GM19238 (cell line): ENCODE data around the gene ERRFI1.
"Not testable (repeated sequence)": the region's sequence is repeated elsewhere in the genome, so short reads cannot be mapped to it uniquely, and the experiment has no call there.

Experiments used
- DNase-seq: peaks from one replicate; pipeline ENCODE4 v3.0.0; 2011; ENCODE audit warnings: low spot score; ENCODE audit not compliant: insufficient read length

The ERRFI1 gene, protein sequence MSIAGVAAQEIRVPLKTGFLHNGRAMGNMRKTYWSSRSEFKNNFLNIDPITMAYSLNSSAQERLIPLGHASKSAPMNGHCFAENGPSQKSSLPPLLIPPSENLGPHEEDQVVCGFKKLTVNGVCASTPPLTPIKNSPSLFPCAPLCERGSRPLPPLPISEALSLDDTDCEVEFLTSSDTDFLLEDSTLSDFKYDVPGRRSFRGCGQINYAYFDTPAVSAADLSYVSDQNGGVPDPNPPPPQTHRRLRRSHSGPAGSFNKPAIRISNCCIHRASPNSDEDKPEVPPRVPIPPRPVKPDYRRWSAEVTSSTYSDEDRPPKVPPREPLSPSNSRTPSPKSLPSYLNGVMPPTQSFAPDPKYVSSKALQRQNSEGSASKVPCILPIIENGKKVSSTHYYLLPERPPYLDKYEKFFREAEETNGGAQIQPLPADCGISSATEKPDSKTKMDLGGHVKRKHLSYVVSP

DNA sequence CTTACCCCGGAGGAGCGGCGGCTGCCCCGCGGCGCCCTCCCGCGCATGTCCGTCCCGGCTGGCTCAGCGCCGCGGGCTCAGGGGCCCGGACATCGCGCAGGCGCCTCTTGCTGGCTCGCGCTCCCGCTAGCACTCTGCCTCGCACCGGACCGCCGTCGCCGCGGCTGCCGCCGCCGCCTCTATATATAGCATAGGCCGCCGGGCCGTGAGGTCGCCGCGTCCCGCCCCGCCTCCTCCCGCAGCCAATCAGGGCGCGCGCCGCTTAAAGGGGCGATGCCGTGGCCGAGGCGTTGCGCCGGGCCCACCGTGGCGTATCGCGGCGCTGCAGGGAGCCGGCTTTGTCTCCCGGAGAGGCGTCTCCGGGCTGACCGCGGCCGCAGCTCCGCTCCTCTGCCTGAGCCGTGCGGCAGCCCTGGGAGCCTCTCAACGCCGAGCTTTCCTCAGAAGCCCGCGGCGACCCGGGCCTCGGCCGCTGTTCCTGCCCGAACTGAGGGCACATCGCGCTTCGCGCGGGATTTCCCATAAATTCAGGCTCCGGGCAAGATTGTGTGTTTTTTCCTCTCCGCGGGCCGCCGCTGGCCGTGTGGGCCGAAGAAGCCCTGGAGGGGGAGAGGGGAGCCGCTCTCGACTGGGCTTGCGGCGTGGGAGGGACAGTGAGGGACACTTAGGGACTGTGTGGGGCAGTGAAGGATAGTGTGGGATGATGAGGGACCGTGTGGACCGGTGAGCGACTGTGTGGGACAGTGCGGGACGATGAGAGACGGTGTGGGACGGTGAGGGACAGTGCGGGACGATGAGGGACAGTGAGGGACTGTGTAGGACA is at the start of gene ERRFI1:
TSS of gene ERRFI1 (minus strand) at position 157 of the 823 bp plus-strand sequence. CDS start 10,690 bp downstream, outside the sequence.
- DNase-seq = peak; percentile 86

DNA sequence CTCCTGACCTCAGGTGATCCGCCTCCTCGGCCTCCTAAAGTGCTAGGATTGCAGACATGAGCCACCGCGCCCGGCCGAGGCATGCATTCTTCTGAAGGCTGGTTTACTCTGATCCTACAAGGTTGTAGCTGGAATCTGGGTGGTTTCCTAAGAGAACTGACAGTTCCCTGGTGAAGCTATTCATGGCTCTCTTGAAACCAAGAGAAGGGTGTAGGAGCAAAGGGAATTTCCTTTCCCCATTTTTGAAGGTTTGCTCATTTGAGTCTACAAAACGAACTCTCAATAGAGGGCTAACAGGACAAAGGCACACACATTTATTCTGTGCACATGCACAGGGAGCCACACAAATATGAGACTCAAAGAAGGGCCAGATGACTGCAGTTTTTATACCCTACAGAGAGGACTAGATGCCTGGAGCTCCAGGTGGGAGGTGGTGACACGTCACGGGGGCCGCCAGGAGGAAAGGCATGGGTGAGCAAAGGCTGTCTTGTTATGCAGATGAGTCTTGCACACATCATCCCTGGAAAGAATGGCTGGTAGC is 49.5 kb upstream of the ERRFI1 start:
- no peak for DNase-seq

DNA sequence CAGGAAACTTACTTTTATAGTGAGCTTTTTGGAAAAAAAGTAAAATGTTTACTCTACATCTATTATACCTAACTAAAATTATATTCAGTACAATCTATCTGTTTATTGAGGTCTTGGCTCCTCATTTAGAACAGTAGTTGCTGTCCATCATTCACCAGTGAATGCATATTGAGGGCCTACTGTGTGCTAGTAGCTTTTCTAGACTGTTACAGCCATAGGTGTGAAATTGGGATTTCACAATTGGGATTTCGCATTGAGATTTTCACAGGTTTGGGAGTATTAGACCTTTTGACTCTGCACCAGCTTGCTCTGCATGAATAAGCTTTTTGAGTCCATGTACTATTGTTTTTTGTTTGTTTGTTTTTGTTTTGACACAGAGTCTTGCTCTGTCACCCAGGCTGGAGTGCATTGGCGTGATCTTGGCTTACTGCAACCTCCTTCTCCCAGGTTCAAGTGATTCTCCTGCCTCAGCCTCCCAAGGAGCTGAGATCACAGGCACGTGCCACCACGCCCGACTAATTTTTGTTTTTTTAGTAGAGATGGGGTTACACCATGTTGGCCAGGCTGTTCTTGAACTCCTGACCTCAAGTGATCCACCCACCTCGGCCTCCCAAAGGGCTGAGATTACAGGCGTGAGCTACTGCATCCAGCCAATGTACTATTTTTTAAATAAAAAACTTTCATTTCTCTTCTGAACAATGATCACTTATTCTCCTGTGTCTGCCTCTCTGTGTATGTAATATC is 47.2 kb upstream of the ERRFI1 start:
- no peak for DNase-seq

DNA sequence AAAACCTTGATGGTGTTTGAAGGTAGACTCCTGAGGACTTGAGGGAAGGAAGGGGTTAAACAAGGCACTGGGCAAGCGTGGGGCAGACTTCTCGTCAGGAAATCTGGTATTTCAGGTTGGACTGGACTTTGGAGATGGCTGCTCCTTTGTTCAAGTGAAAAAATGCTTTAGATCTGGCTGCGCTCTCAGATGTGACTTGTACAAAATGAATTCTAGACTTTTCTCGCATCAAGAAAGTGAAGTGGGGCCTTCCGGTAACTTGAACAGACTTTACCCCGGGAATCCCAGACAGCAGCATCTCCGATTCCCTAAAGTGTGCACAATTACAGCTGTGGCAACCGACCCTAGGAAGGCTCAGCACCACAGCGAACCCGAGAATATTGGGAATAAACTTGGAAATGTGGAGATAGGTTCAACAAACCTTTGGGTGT is 44.3 kb upstream of the ERRFI1 start:
- no peak for DNase-seq

DNA sequence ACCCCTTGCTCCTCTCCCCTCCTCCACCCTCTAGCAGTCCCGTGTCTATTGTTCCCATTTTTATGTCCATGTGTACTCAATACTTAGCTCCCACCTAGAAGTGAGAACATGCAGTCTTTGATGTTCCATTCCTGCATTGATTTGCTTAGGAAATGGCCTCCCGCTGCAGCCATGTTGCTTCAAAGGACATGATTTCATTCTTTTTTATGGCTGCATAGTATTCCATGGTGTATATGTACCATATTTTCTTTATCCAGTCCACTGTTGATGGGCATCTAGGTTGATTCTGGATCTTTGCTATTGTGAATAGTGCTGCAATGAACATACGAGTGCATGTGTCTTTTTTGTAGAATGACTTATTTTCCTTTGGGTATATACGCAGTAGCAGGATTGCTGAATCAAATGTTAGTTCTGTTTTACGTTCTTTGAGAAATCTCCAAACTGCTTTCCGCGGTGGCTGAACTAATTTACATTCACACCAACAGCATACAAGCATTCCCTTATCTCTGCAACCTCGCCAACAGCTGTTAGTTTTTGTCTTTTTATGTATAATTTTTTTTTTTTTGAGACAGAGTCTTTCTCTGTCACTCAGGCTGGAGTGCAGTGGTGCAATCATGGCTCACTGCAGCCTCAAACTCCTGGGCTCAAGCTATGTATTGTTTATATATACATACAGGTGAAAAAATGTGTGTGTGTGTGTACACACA is 43.7 kb upstream of the ERRFI1 start:
- not testable (repeated sequence) for DNase-seq

DNA sequence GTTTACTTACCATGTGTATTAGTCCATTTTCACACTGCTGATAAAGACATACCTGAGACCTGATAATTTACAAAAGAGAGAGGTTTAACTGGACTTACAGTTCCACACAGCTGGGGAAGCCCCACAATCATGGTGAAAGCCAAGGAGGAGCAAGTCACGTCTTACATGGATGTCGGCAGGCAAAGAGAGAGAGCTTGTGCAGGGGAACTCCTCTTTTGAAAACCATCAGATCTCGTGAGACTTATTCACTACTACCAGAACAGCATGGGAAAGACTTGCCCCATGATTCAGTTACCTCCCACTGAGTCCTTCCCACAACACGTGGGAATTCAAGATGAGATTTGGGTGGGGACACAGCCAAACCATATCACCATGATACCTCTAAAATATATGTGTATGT is 39.3 kb upstream of the ERRFI1 start:
- no peak for DNase-seq

DNA sequence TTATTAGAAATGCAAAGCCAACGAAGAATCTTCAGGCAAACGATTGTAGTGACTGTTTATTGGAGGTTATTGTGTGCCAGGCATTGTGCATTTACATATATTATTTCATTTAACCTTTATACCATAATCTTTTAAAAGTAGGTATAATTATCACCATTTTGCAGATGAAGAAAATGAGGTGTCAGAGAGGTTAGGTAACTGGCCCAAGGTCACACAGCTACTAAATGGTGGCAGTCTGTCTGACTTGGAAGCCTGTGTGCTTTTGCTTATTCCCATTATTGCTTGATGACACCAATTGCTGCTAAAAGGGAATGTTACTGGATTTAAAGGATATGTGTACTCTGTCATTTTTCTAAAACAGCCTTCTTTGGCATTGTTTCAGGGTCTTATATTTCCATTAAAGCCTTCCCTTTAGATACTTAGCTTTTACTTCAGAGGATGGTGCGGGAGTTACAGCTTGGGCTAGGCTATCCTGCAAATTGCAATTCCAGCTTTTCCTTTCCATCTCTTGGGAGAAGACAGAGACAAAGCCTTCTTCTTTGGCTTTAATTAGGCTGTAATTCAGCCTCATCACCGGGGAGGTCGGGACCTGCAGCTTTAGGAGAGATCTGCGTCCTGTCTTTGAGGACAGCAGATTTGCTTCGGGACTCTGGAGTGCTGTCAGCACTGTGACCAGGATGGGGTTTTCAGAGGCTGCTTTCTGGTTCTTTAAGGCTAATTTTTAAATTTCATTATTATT is 37.4 kb upstream of the ERRFI1 start:
- DNase-seq = no peak

DNA sequence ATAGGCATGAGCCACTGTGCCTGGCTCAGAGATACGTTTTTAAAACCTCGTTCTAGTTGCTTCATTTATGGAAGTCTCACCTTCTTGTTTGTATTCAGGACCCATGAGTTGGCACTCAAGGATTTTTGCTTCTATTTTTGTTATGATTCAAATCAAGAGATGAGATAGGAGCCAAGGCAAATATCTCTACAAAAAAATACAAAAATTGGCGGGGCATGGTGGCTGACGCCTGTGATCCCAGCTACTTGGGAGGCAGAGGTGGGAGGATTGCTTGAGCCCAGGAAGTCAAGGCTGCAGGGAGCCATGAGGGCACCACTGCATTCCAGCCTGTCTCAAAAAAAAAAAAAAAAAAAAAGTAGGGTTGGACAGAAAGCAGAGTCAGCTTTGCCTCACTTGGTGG is 36.8 kb upstream of the ERRFI1 start:
- no peak for DNase-seq

DNA sequence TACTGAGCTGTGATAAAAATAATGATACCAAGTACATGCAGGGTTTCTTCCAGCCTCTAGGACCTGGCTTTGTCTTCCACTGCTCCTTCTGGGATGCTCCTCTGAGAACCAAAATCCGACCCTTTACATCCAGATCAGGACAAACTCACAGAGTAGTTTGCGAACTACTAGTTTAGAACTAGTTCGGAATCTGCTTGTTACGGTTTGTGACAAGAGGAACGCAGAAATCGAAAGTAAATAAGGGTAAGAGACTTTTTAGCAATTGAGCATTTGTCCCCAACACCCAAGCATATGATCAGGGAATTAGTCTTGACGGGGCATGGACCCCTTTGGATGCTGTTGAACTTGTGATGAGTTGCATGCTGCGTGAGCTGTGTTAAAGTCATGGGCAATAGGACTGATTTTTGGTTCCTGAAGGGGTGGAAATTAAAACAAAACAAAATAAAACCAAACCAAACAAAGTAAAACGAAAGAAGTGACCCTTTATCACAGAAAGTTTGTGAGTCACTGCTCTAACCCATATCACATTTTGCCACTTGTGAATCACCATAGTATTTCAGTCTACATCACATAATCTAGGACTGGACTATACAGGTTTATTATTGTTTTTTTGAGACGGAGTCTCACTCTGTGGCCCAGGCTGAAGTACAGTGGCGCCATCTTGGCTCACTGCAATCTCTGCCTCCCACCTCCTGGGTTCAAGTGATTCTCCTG is 35.7 kb upstream of the ERRFI1 start:
- no peak for DNase-seq

DNA sequence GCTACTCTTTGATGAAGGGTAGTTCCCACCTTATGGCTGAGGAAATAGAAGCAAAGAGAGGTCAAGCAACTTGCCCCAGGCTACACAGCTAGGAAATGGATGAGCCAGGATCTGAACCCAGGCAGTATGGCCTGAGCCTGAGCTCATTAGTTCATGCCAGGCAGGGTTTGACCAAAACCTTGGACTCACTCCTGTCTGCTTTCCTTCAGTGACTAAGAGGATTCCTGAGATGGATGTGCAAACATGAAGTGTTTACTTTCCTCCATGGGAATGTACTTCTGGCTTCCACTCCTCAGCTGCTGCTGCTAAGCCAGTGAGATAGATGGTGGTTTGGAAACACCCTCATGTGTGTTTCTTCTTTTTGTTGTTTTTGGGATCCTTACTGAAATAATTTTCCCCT is 35.1 kb upstream of the ERRFI1 start:
- no peak for DNase-seq

DNA sequence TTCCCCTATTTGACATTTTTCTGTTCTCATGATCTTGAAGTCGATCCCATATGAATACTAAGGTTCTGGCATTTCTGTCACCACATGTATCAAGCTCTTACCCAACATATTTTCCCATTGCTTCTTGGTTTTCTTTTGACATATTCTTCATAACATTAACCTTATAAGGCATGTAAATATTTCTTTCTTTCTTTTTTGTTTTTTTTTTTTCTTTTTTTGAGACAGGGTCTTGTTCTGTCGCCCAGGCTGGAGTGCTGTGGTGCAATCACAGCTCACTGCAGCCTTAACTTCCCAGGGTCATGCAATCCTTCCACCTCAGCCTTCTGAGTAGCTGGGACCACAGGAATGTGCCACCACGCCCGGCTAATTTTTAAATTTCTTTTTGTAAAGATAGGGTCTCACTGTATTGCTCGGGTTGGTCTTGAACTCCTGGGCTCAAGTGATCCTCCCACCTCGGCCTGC is 33.1 kb upstream of the ERRFI1 start:
- DNase-seq = no peak

DNA sequence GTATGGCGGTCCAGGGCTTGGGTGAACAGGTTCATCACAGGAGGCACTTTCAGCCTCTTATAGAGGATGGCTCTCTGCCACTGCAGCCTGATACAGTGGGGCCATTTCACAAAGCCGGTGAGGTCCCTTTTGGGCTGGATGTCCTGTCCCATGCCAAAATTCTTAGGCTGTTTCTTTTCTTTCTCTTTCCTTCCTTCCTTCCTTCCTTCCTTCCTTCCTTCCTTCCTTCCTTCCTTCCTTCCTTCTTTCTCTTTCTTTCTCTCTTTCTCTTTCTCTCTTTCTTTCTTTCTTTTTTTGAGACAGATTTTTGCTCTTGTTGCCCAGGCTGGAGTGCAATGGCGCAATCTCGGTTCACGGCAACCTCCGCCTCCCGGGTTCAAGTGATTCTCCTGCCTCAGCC is 31.7 kb upstream of the ERRFI1 start:
- DNase-seq = not testable (repeated sequence)

DNA sequence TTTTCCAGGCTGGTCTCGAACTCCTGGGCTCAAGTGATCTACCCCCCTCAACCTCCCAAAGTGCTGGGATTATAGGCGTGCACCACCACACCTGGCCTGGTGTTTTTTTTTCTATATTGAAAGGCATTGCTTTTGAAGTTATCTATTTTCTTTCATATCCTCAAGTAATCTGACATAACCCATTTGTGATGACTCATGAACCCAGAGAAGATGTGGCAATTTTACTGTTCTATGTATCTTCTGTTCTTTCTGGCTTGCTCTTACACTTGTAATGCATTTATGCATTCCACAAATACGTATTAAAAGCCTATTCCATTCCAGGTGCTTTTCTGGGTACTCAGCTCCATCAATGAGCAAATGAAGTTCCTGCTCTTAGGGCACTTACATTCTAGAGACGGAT is 29.9 kb upstream of the ERRFI1 start:
- DNase-seq = no peak

DNA sequence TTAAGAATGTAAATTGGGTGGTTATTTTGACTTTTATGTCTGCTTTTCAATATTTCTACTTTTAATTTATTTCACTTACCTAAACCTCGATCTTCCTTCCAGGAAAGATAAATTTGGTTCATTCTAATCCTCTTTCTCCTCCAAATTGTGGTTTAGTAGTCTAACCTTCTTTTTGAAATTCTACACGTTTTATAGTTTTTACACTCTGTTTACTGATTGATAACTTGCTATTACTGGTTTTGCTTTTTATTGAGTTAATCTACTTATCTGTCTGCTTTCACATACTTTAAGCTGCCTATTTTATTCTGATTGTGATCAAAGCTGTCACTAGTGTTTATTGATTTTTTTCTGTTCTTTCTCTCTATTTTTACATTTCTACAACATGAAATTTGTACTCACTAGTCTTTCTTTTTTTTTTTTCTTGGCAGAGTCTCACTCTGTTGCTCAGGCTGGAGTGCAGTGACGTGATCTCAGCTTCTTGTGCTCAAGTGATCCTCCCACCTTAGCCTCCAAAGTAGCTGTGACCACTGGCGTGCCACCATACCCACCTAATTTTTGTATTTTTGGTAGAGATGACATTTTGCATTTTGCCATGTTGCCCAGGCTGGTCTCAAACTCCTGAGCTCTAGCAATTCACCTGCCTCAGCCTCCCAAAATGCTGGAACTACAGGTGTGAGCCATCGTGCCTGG is 27.9 kb upstream of the ERRFI1 start:
- no peak for DNase-seq

DNA sequence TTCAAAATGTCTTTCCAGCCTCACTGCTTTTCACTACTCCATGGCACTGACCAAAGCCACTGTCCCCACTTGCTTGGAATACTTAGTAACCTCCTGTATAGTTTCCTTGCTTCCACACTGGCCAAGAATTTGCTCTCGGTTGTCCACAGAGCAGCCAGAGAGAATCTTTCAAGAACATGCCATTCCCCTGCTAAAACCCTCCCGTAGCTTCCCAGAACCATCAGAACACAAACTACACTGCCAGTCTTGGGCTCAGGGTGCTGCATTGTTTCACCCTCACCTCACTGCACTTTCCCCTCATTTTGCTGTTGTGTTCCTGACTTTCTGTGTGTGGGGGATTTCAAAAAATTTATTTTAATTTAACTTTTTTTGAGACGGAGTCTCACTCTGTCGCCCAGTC is 25.5 kb upstream of the ERRFI1 start:
- no peak for DNase-seq

DNA sequence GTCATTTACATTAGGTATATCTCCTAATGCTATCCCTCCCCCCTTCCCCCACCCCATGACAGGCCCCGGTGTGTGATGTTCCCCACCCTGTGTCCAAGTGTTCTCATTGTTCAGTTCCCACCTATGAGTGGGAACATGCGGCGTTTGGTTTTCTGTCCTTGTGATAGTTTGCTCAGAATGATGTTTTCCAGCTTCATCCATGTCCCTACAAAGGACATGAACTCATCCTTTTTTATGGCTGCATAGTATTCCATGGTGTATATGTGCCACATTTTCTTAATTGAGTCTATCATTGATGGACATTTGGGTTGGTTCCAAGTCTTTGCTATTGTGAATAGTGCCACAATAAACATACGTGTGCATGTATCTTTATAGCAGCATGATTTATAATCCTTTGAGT is 23.1 kb upstream of the ERRFI1 start:
- DNase-seq = not testable (repeated sequence)

DNA sequence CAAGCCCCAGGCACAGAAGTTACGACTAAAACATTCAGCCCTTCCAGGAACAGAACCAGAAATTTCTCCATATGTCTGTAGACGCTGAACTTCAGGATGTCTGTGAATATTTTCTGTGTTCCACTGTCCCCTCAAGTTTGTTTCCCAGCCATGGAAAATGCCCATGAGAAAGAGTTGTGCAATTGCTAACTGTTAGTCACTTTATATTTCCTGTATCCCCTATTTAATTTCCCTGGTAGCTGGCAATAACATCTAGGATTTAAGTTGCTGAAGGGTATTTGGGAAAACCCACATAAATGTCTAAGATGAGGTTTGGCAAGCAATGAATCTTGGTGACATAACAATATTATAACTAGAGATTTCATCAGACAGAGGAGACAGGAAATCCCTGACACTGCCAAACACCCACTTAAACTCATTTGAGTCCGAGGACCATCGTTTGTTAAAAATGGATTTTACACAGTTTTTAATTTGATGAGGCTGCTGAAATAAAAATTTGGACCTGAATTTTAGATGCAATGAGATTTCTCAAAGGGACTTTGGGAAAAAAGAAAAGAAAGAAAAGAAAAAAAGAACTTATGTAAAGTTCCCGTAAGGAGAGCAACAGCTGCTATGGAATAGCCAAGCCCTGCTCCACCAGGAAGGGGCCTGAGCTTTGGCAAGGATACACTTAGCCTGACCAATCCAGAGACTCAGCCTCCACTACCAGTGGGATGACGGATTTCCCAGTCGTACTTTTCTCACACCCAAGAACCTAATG is 21.8 kb upstream of the ERRFI1 start:
- no peak for DNase-seq

DNA sequence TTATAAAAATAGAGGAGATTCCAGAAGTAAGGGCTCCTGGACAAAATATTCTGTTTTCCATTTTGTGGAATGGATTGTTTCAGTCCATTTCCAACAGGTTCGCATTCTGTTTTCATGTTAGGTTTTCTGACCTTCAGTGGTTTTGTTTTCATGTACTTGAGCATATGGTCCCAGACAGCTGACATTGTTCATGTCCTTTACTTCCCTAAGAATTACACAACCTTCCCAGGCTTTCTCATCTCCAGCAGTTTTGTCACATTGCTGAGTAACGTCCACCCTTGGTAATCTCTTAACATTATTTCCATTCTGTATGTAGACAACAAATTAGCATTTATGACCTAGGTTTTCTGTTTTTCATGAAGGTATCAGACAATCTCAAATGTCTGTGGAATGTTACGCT is 21.0 kb upstream of the ERRFI1 start:
- no peak for DNase-seq
